GM21717 (cell line): ENCODE data around the gene ZNF200.
"Not testable (repeated sequence)": the region's sequence is repeated elsewhere in the genome, so short reads cannot be mapped to it uniquely, and the experiment has no call there.

Source experiments
- ATAC-seq: cut with Tn5 transposase; IDR thresholded peaks from one replicate; pipeline ENCODE4 v1.9.1; 2021; ENCODE audit warnings: mild to moderate bottlenecking, moderate library complexity; ENCODE audit not compliant: unreplicated experiment

ZNF200 gene, protein sequence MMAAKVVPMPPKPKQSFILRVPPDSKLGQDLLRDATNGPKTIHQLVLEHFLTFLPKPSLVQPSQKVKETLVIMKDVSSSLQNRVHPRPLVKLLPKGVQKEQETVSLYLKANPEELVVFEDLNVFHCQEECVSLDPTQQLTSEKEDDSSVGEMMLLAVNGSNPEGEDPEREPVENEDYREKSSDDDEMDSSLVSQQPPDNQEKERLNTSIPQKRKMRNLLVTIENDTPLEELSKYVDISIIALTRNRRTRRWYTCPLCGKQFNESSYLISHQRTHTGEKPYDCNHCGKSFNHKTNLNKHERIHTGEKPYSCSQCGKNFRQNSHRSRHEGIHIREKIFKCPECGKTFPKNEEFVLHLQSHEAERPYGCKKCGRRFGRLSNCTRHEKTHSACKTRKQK

GRCh38 chr16:3234857-3235561 lies at the start of gene ZNF200:
Gene ZNF200, minus strand, starts transcription at chr16:3235158. Its CDS starts 1,403 bp downstream, at chr16:3233755.
- ATAC-seq, result peak; percentile 86

GRCh38 chr16:3283543-3284447 lies 48.8 kb upstream of the ZNF200 start:
- peak; percentile 2 for ATAC-seq

- ATAC-seq, result peak; percentile 81
Measured at GRCh38 chr16:3282730-3283542, 48.0 kb upstream of the ZNF200 start, which contains the start of gene ZNF263. Gene ZNF263, plus strand, starts transcription at chr16:3283491. Its CDS starts 328 bp downstream, at chr16:3283819.

- peak; percentile 21 for ATAC-seq
Measured at GRCh38 chr16:3282103-3282729, 47.3 kb upstream of the ZNF200 start.

- ATAC-seq, result no peak
Measured at GRCh38 chr16:3281222-3281820, 46.4 kb upstream of the ZNF200 start.

DNA sequence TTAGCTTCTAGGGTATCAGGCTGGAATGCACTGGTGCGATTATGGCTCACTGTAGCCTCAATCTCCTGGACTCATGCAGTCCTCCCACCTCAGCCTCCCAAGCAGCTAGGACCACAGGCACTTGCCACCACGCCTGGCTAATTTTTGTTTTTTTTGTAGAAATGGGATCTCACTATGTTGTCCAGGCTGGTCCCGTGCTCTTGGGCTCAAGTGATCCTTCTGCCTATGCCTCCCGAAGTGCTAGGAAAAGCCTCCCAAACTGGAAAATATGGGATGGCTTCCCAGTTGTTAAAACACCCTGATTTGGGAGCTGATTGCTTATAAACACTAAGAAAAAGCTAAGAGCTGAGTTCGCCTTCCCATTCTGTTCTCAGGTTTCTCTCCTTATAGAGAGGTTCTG lies 41.7 kb upstream of the ZNF200 start:
- no peak for ATAC-seq

DNA sequence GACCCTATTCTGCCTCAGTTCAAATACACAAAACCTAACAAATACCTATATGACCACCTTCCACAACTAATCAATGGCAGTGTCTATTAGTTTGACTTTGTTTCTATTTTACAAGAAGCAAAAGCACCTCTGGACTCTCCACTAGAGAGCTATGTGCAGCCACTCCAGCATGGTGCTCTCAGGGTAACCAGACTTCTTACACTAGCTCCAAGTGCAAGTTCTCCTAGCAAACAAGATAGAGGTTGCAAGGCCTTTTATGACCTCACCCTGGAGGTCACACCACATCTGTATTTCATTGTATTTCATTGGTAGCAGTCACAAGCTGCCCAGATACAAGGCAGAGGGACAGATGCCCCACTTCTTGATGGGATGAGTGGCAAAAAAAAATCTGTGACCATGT lies 40.0 kb upstream of the ZNF200 start:
- ATAC-seq, result no peak

DNA sequence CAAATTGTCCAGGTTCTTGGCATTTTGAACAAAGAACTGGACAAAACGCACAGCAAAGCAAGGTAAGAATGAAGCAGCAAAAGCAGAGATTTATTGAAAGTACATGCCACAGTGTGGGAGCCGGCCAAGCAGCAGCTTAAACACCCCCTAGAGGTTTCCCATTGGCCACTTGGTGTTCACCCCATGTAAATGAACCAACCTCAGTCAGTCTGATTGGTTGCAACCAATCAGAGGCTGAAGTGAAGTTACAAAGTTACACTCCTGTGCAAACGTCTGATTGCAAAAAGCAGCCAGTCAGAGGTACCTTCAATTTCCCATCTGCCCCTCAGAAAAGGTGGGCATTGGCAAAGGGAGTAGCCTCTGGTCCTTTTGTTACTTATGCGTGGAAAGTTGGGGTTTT lies 39.5 kb upstream of the ZNF200 start:
- ATAC-seq, result no peak

DNA sequence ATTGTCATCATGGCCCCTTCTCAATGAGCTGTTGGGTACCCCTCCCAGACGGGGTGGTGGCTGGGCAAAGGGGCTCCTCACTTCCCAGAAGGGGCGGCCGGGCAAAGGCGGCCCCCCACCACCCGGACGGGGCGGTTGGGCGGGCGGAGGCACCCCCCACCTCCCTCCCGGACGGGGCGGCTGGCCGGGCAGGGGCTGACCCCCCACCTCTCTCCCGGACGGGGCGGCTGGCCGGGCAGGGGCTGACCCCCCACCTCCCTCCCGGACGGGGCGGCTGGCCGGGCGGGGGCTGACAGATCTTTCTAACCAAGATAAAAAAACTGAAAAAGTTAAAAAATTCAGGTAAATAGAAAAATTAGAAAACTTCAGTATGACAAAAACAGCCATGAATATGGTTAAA lies 36.3 kb upstream of the ZNF200 start:
- ATAC-seq, result not testable (repeated sequence)

GRCh38 chr16:3270718-3271117 lies 35.8 kb upstream of the ZNF200 start:
- not testable (repeated sequence) for ATAC-seq

- no peak for ATAC-seq
Measured at GRCh38 chr16:3268294-3268693, 33.3 kb upstream of the ZNF200 start.

DNA sequence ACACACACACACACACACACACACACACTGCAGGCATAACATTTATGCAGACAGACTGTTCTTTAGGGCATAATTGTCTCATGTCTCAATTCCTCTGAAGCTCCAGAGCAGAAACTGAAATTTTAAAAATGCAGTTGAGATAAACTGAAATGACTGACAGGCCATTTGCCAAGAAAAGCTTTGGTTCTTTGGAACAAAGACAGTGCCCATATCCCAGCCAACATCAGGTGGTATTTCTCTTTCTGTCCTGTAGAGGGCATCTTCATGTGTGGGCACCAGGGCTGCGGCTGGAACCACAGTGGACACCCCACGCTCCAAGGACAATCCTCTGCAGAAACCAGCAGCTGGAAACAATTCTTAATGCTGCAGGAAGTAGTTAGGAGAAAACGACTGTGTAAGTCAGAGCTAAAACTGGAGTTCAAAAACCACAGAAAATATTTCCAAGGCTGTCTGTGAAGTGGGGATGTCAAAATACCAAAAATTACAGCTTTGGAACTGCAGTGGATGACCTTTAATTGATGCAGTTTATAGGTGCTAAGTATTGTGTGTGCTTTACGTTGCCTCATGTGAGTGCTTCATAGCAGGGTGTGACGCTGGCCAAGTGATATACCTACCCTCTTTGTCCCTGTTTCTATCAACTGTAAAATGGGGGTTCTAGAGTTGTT lies 32.0 kb upstream of the ZNF200 start:
- no peak for ATAC-seq

DNA sequence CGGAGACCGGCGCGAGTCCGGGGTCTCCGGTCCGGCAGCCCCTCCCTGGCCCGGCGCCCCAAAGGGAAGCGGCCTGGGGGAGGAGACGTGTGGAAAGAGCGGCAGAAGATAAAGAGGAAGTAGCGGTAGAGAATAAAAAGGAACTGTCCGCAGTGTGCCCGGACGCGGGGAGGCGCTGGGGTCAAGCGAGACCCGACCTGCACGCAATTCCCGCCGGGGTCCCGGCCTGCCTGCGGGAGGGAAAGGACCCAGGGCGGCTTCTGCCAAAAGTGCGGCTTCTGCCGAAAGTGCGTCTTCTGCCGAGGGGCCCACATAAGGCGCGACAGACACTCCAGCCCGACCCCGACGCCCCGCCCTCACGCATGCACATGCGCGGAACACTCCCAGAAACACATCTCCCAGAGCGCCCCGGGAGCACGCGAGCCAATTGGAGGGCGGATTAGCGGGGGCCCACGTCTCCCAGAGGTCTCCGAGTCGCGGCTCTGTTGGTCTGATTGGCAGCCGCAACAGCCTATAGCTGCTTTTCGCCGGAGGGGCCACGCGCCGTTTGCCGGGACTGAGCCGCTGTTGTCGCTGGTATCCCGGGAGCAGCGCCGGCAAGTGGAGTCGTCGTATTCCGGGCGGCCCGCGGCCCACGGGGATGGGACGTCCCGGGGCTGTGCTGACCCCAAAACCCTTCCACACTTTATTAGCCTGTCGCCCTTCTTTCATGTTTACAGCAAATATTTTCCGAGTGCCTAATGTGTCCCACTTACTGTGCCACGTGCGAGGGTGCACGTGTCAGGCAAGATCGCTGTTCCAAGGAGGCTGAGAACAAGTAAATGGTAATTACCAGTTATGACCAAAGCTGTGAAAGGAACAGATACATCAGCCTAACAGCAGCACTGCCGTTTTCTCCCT lies 29.4 kb upstream of the ZNF200 start:
- ATAC-seq, result peak; percentile 82

GRCh38 chr16:3262517-3262916 lies 27.6 kb upstream of the ZNF200 start:
- no peak for ATAC-seq

DNA sequence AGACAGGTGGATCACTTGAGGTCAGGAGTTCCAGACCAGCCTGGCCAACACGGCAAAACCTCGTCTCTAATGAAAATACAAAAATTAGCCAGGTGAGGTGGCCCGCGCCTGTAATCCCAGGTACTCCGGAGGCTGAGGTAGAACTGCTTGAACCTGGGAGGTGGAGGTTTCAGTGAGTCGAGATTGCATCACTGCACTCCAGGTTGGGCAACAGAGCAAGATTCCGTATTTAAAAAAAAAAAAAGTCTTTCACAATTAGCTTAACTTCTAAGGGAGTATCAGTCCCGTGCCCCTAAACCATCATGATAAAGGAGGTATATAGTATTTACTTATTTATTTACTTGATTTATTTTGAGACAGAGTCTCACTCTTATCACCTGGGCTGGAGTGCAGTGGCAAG lies 24.9 kb upstream of the ZNF200 start:
- no peak for ATAC-seq

DNA sequence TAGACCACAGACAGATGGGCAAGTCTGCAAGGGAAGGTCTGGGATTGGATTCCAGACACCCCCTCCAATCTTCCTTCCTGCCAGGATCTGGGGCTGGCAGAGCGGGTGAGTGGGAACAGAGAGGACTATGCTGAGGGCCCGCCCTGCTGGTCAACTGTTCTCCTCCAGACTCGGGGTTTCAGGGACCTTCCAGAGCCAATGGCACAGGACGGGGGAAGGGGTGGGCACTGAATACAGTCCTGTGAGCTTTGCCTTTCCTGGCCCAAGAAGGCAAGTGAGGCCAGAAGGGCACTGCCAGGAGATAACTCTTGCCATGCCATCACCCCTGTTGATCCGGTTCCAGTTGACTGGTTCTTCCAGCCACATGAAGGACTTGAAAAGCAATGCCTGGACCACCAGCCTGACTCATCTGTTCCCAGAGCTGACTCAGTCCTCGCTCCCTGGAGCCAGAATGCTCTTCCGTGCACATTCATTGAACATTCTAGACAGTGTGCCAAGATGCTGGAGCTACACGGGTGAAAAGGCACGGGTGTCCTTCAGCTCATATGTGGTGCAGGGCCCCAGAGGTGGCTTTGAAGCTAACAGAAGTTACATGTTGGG lies 22.0 kb upstream of the ZNF200 start:
- ATAC-seq, result no peak

DNA sequence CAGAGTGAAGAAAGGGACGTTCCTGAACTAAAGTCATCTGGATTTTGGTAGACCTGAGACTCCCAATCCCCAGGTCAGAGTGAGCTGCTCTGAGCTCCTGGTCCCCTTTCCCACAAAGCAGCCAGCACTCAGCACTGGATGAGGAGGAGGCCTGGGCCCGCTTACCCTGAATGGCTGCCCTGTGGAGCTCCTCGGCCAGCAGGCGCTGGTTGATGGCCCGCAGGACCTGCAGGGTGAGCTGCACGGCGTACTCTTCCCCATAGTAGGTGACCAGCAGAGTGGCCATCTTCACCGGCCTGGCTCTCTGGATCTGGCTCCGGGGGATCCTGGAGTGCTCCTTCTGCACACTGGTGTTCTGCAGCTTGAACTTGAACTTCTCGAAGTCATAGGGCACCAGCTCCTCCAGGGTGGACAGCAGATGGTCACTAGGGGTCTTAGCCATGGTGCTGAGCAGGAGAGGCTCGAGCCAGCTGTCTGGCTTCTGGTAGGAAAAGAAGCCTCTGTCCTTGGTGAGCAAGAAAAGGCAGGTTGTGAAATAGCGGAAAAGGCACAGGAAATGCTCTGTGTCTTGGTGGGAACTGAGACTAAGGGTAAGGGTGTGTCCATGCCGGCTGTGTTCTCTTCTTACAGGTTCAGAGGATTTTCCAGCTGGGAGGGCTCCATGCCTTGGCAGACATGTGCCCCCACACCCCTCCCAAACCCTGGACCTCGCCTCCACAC lies 21.3 kb upstream of the ZNF200 start, which contains the start of gene MEFV:
Gene MEFV, minus strand, starts transcription at position 488 of the 720 bp plus-strand sequence. Its CDS starts 46 bp downstream, at position 442.
- no peak for ATAC-seq
